WTC11 (cell line): ENCODE data around the gene LMAN2. TPM values are rescaled to one million over a fixed set of nuclear protein-coding genes. Genes with fewer than 3 reads are reported as not detected.

Experiments
- ATAC-seq: fragments of 200-7000 bp; cut with Tn5 transposase; 2 replicates; pipeline ENCODE4 v1.10.0; 2021; ENCODE audit warnings: mild to moderate bottlenecking, moderate library complexity
- CTCF ChIA-PET: fragments of 300-600 bp; sonication (Branson Sonifier 250); formaldehyde crosslinking; loops from one replicate; lab custom pipeline; 2021; ENCODE audit warnings: antibody characterized with exemption; lab: Charles Lee
- POLR2A ChIA-PET: fragments of 350-600 bp; sonication (Branson Sonifier 250); formaldehyde crosslinking; loops from one replicate; lab custom pipeline; 2021; ENCODE audit warnings: antibody characterized with exemption; lab: Charles Lee
- DNase-seq: peaks from one replicate; pipeline ENCODE4 v3.0.0; 2021; ENCODE audit warnings: low spot score
- H3K27ac Mint-ChIP-seq: 2 replicates; pipeline ENCODE4 v1.8.0; 2021; ENCODE audit warnings: mixed read lengths
- H3K27me3 Mint-ChIP-seq: 2 replicates; pipeline ENCODE4 v1.8.0; 2021; ENCODE audit warnings: low read depth, mild to moderate bottlenecking, moderate library complexity, mixed read lengths
- H3K36me3 Mint-ChIP-seq: 2 replicates; pipeline ENCODE4 v1.8.0; 2021; ENCODE audit warnings: mixed read lengths
- H3K4me1 Mint-ChIP-seq: 2 replicates; pipeline ENCODE4 v1.8.0; 2022; ENCODE audit warnings: mixed read lengths
- H3K4me3 Mint-ChIP-seq: 2 replicates; pipeline ENCODE4 v1.8.0; 2021; ENCODE audit warnings: mild to moderate bottlenecking, moderate library complexity, mixed read lengths
- H3K9me3 Mint-ChIP-seq: 2 replicates; pipeline ENCODE4 v1.8.0; 2021; ENCODE audit warnings: mixed read lengths
- ATF2 ChIP-seq: sonication (generic); formaldehyde crosslinking; IDR thresholded peaks from 2 replicates; pipeline ENCODE4 v1.8.1; 2022; ENCODE audit warnings: low read depth, missing genetic modification reagents, borderline replicate concordance
- CREM ChIP-seq: sonication (generic); formaldehyde crosslinking; IDR thresholded peaks from 2 replicates; pipeline ENCODE4 v1.8.1; 2022; ENCODE audit warnings: mild to moderate bottlenecking, missing genetic modification reagents, moderate library complexity
- FOXK1 ChIP-seq: sonication (generic); formaldehyde crosslinking; IDR thresholded peaks from 2 replicates; pipeline ENCODE4 v1.8.0; 2022; ENCODE audit warnings: mild to moderate bottlenecking, moderate library complexity, missing genetic modification reagents
- GRHL2 ChIP-seq: fragments of 250-450 bp; sonication (Bioruptor Pico); IDR thresholded peaks from 2 replicates; pipeline ENCODE4 v1.8.0; 2022; ENCODE audit warnings: mild to moderate bottlenecking, moderate library complexity; ENCODE audit not compliant: insufficient replicate concordance, severe bottlenecking
- IRF1 ChIP-seq: sonication (generic); formaldehyde crosslinking; IDR thresholded peaks from 2 replicates; pipeline ENCODE4 v1.8.0; 2023; ENCODE audit warnings: missing genetic modification reagents
- IRF2 ChIP-seq: sonication (generic); formaldehyde crosslinking; IDR thresholded peaks from 2 replicates; pipeline ENCODE4 v1.8.0; 2022; ENCODE audit warnings: low read depth, missing genetic modification reagents, borderline replicate concordance
- JAZF1 ChIP-seq: fragments of 250-450 bp; sonication (Bioruptor Pico); IDR thresholded peaks from 2 replicates; pipeline ENCODE4 v1.9.0; 2021; ENCODE audit warnings: moderate library complexity, mild to moderate bottlenecking, inconsistent platforms
- KAT7 ChIP-seq: sonication (generic); formaldehyde crosslinking; IDR thresholded peaks from 2 replicates; pipeline ENCODE4 v1.8.1; 2023; ENCODE audit warnings: missing genetic modification reagents, mild to moderate bottlenecking, borderline replicate concordance
- NFYB ChIP-seq: sonication (generic); formaldehyde crosslinking; conservative IDR thresholded peaks from 2 replicates; pipeline ENCODE4 v1.8.0; 2022; ENCODE audit warnings: low read depth, missing genetic modification reagents
- PRRX2 ChIP-seq: fragments of 250-450 bp; sonication (Bioruptor Pico); IDR thresholded peaks from 2 replicates; pipeline ENCODE4 v1.8.0; 2021; ENCODE audit warnings: mild to moderate bottlenecking
- RELA ChIP-seq: sonication (generic); formaldehyde crosslinking; IDR thresholded peaks from 2 replicates; pipeline ENCODE4 v1.8.1; 2022; ENCODE audit warnings: missing genetic modification reagents, mild to moderate bottlenecking, borderline replicate concordance
- RORB ChIP-seq: fragments of 250-450 bp; sonication (Bioruptor Pico); IDR thresholded peaks from 2 replicates; pipeline ENCODE4 v1.9.0; 2021; ENCODE audit warnings: mild to moderate bottlenecking
- TCF7 ChIP-seq: sonication (generic); formaldehyde crosslinking; IDR thresholded peaks from 2 replicates; pipeline ENCODE4 v1.8.0; 2022; ENCODE audit warnings: mild to moderate bottlenecking, low read depth, missing genetic modification reagents, moderate library complexity
- ZNF138 ChIP-seq: sonication (generic); formaldehyde crosslinking; conservative IDR thresholded peaks from 2 replicates; pipeline ENCODE4 v1.8.1; 2022; ENCODE audit warnings: mild to moderate bottlenecking, moderate library complexity, missing genetic modification reagents
- ZNF219 ChIP-seq: sonication (generic); formaldehyde crosslinking; IDR thresholded peaks from 2 replicates; pipeline ENCODE4 v1.8.0; 2023; ENCODE audit warnings: missing genetic modification reagents, mild to moderate bottlenecking, borderline replicate concordance
- ZNF232 ChIP-seq: sonication (generic); formaldehyde crosslinking; IDR thresholded peaks from 2 replicates; pipeline ENCODE4 v1.8.0; 2022; ENCODE audit warnings: mild to moderate bottlenecking, missing genetic modification reagents
- ZNF396 ChIP-seq: fragments of 250-450 bp; sonication (Bioruptor Pico); IDR thresholded peaks from 2 replicates; pipeline ENCODE4 v1.8.0; 2021; ENCODE audit warnings: mild to moderate bottlenecking, moderate library complexity, borderline replicate concordance
- ZNF671 ChIP-seq: fragments of 250-450 bp; sonication (Bioruptor Pico); IDR thresholded peaks from 2 replicates; pipeline ENCODE4 v1.8.0; 2021; ENCODE audit warnings: mild to moderate bottlenecking
- total RNA-seq: library from RNA; stranded (reverse); gene quantifications from 3 replicates; pipeline ENCODE4 v1.2.3, GENCODE V29; 2021
- TF ChIP-seq, protein P1 (sequence below): fragments of 250-450 bp; sonication (Bioruptor Pico); IDR thresholded peaks from 2 replicates; pipeline ENCODE4 v1.8.0; 2021; ENCODE audit warnings: mild to moderate bottlenecking
- TF ChIP-seq, protein P2 (sequence below): sonication (generic); formaldehyde crosslinking; IDR thresholded peaks from 2 replicates; pipeline ENCODE4 v1.8.0; 2023; ENCODE audit warnings: missing genetic modification reagents, mild to moderate bottlenecking, borderline replicate concordance
- TF ChIP-seq, protein P3 (sequence below): sonication (generic); formaldehyde crosslinking; IDR thresholded peaks from 2 replicates; pipeline ENCODE4 v1.8.0; 2022; ENCODE audit warnings: mild to moderate bottlenecking, missing genetic modification reagents
- TF ChIP-seq, protein P4 (sequence below): sonication (generic); formaldehyde crosslinking; IDR thresholded peaks from 2 replicates; pipeline ENCODE4 v1.8.1; 2023; ENCODE audit warnings: mild to moderate bottlenecking, missing genetic modification reagents, moderate library complexity

LMAN2 gene
- total RNA-seq, 1 experiment from 2014 or later: 162 TPM

DNA sequence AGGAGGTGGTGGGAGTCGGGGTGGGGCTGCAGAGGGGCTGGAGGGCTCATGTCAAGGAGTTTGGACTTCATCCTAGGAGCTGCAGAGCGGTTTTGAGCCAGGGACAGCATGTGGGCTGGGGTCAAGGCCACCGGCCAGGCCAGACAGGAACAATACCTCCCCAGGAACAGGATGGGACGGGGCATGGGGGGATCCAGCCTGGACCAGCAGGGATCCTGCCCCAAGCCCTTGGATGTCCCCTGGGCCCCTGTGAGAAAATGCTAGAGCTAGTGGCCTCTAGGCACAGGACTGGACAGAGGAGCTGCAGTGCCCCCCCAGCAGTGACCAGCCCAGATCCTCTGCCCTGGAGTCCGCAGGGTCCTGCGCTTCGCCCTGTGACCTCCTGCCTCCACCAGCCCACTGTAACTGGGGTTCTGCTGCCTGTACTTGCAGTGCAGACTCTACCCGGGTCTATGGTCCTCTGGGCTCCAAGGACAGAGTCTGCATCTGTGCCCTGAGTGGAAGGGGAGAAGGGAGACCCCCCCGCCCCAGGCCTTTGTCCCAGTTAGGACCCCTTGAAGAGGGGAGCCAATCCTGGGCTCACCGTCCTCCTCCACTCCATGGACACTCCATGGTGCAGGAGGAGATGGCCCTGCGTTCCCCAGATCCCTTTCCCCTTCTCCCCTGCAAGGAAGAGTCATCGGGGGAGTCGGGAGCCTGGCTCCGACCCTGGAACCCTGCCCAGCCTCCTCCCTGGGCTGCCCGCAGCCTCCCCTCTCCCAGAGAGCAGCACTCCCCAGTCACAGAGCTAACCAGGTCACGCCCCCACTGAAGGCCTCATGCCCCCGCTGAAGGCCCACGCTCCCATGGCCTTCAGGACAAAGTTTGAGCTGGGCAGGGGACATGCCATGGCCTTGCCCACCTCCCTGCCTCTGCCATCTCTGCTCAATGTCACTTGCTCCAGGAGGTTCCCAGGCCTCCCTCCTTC lies 36.8 kb downstream of the LMAN2 start:
- no peak overlapping the region for H3K27ac Mint-ChIP-seq
- TF ChIP-seq TCF7 (CRISPR knock-in tag): no peak
- TF ChIP-seq ZNF396 (CRISPR knock-in tag): no peak
- TF ChIP-seq, protein P1, sequence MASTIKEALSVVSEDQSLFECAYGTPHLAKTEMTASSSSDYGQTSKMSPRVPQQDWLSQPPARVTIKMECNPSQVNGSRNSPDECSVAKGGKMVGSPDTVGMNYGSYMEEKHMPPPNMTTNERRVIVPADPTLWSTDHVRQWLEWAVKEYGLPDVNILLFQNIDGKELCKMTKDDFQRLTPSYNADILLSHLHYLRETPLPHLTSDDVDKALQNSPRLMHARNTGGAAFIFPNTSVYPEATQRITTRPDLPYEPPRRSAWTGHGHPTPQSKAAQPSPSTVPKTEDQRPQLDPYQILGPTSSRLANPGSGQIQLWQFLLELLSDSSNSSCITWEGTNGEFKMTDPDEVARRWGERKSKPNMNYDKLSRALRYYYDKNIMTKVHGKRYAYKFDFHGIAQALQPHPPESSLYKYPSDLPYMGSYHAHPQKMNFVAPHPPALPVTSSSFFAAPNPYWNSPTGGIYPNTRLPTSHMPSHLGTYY (CRISPR knock-in tag): no peak
- TF ChIP-seq, protein P2, sequence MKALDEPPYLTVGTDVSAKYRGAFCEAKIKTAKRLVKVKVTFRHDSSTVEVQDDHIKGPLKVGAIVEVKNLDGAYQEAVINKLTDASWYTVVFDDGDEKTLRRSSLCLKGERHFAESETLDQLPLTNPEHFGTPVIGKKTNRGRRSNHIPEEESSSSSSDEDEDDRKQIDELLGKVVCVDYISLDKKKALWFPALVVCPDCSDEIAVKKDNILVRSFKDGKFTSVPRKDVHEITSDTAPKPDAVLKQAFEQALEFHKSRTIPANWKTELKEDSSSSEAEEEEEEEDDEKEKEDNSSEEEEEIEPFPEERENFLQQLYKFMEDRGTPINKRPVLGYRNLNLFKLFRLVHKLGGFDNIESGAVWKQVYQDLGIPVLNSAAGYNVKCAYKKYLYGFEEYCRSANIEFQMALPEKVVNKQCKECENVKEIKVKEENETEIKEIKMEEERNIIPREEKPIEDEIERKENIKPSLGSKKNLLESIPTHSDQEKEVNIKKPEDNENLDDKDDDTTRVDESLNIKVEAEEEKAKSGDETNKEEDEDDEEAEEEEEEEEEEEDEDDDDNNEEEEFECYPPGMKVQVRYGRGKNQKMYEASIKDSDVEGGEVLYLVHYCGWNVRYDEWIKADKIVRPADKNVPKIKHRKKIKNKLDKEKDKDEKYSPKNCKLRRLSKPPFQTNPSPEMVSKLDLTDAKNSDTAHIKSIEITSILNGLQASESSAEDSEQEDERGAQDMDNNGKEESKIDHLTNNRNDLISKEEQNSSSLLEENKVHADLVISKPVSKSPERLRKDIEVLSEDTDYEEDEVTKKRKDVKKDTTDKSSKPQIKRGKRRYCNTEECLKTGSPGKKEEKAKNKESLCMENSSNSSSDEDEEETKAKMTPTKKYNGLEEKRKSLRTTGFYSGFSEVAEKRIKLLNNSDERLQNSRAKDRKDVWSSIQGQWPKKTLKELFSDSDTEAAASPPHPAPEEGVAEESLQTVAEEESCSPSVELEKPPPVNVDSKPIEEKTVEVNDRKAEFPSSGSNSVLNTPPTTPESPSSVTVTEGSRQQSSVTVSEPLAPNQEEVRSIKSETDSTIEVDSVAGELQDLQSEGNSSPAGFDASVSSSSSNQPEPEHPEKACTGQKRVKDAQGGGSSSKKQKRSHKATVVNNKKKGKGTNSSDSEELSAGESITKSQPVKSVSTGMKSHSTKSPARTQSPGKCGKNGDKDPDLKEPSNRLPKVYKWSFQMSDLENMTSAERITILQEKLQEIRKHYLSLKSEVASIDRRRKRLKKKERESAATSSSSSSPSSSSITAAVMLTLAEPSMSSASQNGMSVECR (CRISPR knock-in tag): no peak
- TF ChIP-seq, protein P3, sequence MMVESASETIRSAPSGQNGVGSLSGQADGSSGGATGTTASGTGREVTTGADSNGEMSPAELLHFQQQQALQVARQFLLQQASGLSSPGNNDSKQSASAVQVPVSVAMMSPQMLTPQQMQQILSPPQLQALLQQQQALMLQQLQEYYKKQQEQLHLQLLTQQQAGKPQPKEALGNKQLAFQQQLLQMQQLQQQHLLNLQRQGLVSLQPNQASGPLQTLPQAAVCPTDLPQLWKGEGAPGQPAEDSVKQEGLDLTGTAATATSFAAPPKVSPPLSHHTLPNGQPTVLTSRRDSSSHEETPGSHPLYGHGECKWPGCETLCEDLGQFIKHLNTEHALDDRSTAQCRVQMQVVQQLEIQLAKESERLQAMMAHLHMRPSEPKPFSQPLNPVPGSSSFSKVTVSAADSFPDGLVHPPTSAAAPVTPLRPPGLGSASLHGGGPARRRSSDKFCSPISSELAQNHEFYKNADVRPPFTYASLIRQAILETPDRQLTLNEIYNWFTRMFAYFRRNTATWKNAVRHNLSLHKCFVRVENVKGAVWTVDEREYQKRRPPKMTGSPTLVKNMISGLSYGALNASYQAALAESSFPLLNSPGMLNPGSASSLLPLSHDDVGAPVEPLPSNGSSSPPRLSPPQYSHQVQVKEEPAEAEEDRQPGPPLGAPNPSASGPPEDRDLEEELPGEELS: no peak
- H3K4me3 Mint-ChIP-seq: no peak overlapping the region
- DNase-seq: no peak
- H3K36me3 Mint-ChIP-seq: peaks cover 2% of the 10 kb centered on the region; the same call in 1 of the 2 replicates
- H3K9me3 Mint-ChIP-seq: peaks cover 5% of the 10 kb centered on the region; the same call in 1 of the 2 replicates
- H3K4me1 Mint-ChIP-seq: peaks cover 25% of the 10 kb centered on the region
- ChIA-PET POLR2A (interaction anchor here (0.6 kb wide), 1 partner anchor 226 kb away, joined by 3 read pairs; no protein-coding TSS in a partner anchor), CTCF (interaction anchor here (0.8 to 3.8 kb wide), 5 partner anchors 56 to 195 kb away, joined by 3 to 24 read pairs (median 4); partner anchors contain the start of gene DOK3)
- no peak for ATAC-seq
- H3K27me3 Mint-ChIP-seq: no peaks in the 10 kb centered on the region

DNA sequence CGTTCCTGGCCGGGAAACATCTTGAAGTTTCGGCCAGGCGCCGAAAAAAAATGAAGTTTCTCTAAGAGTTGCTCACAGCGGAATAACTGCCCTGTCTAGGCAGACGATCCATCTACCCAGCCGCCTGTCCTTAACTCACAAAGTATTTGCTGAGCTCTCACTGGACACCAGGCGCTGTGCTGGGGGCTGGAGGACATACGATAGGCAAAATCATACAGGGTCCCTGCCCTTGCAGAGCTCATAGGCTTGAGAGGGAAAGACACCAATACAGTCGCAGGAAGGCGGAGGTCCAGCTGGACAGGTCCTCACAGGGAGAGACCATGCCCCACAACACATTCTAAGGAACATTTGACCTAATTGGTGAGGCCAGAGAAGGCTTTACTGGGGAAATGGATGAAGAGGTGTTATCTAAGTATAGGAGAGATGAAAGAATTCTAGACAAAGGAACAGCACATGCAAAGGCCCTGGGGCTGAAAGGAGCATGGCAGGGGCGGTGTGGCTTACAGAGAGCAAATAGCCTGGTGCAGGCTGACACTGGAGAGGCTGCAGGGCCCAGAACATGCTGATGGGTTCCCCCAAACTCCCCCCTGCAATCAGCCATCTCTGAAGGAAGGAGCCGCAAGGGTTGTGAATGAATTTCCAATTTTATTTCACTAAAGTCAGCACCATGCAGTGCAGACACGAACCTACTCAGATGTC lies 37.8 kb downstream of the LMAN2 start:
- CTCF ChIA-PET: interaction anchor here (0.8 to 4.5 kb wide), 11 partner anchors 12 to 202 kb away, joined by 3 to 91 read pairs (median 6); partner anchors contain the start of genes DOK3 and PRR7
- Mint-ChIP-seq H3K36me3 (peaks cover 2% of the 10 kb centered on the region; the same call in 1 of the 2 replicates), H3K4me3 (no peak overlapping the region), H3K27me3 (no peaks in the 10 kb centered on the region), H3K4me1 (peaks cover 25% of the 10 kb centered on the region), H3K27ac (no peak overlapping the region), H3K9me3 (no peaks in the 10 kb centered on the region)
- ATAC-seq (no peak), DNase-seq (no peak)
- POLR2A ChIA-PET: interaction anchor here (0.7 to 2.3 kb wide), 2 partner anchors 57 to 65 kb away, joined by 5 to 8 read pairs; no protein-coding TSS in a partner anchor
- no peak for TF ChIP-seq FOXK1 (CRISPR knock-in tag)
- no peak for TF ChIP-seq ZNF219 (CRISPR knock-in tag)
- TF ChIP-seq IRF2: no peak
- no peak for TF ChIP-seq ATF2 (CRISPR knock-in tag)
- TF ChIP-seq RELA: no peak
- no peak for TF ChIP-seq IRF1 (CRISPR knock-in tag)
- no peak for TF ChIP-seq JAZF1
- TF ChIP-seq RORB (CRISPR knock-in tag): no peak
- TF ChIP-seq KAT7 (CRISPR knock-in tag): no peak
- TF ChIP-seq PRRX2 (CRISPR knock-in tag): no peak
- TF ChIP-seq ZNF138 (CRISPR knock-in tag): no peak
- TF ChIP-seq, protein P4, sequence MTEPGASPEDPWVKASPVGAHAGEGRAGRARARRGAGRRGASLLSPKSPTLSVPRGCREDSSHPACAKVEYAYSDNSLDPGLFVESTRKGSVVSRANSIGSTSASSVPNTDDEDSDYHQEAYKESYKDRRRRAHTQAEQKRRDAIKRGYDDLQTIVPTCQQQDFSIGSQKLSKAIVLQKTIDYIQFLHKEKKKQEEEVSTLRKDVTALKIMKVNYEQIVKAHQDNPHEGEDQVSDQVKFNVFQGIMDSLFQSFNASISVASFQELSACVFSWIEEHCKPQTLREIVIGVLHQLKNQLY (CRISPR knock-in tag): no peak
- no peak for TF ChIP-seq ZNF671 (CRISPR knock-in tag)
- no peak for TF ChIP-seq GRHL2 (CRISPR knock-in tag)
- TF ChIP-seq ZNF232 (CRISPR knock-in tag): no peak
- TF ChIP-seq CREM (CRISPR knock-in tag): no peak
- no peak for TF ChIP-seq NFYB
